ENCODE measurements around the gene SULT1A2. TPM values are rescaled to one million over a fixed set of nuclear protein-coding genes. Genes with fewer than 3 reads are reported as not detected.

The SULT1A2 gene
- total and polyA plus RNA-seq, 8 donors = 0.18 to 2.4 (median 1.00) TPM; not detected in 2

- Histone ChIP-seq H3K36me3 (peaks cover 45 to 77% (median 73%) of the 10 kb centered on the region in 4 donors), H3K4me3 (no peak overlapping the region), H3K4me1 (no peaks in the 10 kb centered on the region), H3K27ac (no peak overlapping the region), H3K27me3 (no peaks in the 10 kb centered on the region), H3K9me3 (no peaks in the 10 kb centered on the region)
- intact Hi-C loops (cut with DNase I; ENCODE audit: low total_unique reads) = no loop called here
- TF ChIP-seq POLR2AphosphoS5 (IDR thresholded peaks at IDR 0.05) (no peak), CTCF (IDR thresholded peaks at IDR 0.05) (no peak), EP300 (IDR thresholded peaks at IDR 0.05) (no peak), POLR2A (IDR thresholded peaks at IDR 0.05) (no peak)
- DNase-seq = no peak
- 90 to 96% (median 93%) methylated on average over 12 to 22 of the region's 22 CpGs for WGBS, 5 donors
Measured at GRCh38 chr16:28590384-28591340, 6.2 kb downstream of the SULT1A2 start.

- H3K27ac ChIP-seq = no peak overlapping the region
- TF ChIP-seq POLR2A (IDR thresholded peaks at IDR 0.05) = no peak
- TF ChIP-seq EP300 (IDR thresholded peaks at IDR 0.05) = no peak
- TF ChIP-seq CTCF (IDR thresholded peaks at IDR 0.05) = no peak
- TF ChIP-seq POLR2AphosphoS5 (IDR thresholded peaks at IDR 0.05) = no peak
- H3K4me1 ChIP-seq = no peaks in the 10 kb centered on the region
- peaks cover 52 to 84% (median 81%) of the 10 kb centered on the region in 4 donors for H3K36me3 ChIP-seq
- H3K4me3 ChIP-seq = no peak overlapping the region
- H3K9me3 ChIP-seq = no peaks in the 10 kb centered on the region
- no peaks in the 10 kb centered on the region for H3K27me3 ChIP-seq
- WGBS, 5 donors = 94 to 97% (median 97%) methylated on average over 9 to 13 of the region's 13 CpGs
- intact Hi-C loops (cut with DNase I; ENCODE audit: low total_unique reads) = no loop called here
- no peak for DNase-seq
Measured at GRCh38 chr16:28589930-28590329, 6.9 kb downstream of the SULT1A2 start.

- intact Hi-C loops (cut with DNase I; ENCODE audit: low total_unique reads) = no loop called here
- DNase-seq = no peak
- Histone ChIP-seq H3K27me3 (no peaks in the 10 kb centered on the region), H3K9me3 (no peaks in the 10 kb centered on the region), H3K27ac (no peak overlapping the region), H3K36me3 (peaks cover 58 to 93% (median 89%) of the 10 kb centered on the region in 4 donors), H3K4me3 (no peak overlapping the region), H3K4me1 (no peaks in the 10 kb centered on the region)
- WGBS, 5 donors = 93 to 97% (median 95%) methylated on average over 7 to 8 of the region's 8 CpGs
- no peak for TF ChIP-seq EP300 (IDR thresholded peaks at IDR 0.05)
- no peak for TF ChIP-seq CTCF (IDR thresholded peaks at IDR 0.05)
Measured at GRCh38 chr16:28589069-28589468, 7.8 kb downstream of the SULT1A2 start.

DNA sequence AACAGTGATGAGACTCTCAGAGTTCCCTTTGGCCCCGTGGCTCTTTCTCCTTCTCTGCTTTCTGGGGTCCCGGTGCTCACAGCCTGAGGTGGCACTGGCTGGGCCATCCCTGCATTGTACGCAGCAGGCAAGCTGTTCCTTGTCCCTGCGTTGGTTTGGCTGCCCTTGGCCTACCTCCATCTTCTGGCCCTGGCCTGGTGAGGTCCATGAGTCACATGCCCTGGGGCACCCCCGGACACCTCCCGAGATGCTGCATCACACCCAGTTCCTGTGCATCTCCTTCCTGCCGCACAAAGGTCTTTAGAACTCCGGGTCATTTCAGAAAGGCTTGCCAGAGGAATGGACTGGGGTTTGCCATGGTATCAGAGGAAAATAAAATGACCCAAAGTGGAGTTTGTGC lies 9.5 kb downstream of the SULT1A2 start:
- no peak for TF ChIP-seq EP300 (IDR thresholded peaks at IDR 0.05)
- TF ChIP-seq POLR2A (IDR thresholded peaks at IDR 0.05) = no peak
- TF ChIP-seq CTCF (IDR thresholded peaks at IDR 0.05) = no peak
- TF ChIP-seq POLR2AphosphoS5 (IDR thresholded peaks at IDR 0.05) = no peak
- WGBS, 5 donors = 85 to 91% (median 90%) methylated on average over 8 of the region's 8 CpGs
- H3K27ac ChIP-seq = no peak overlapping the region
- H3K36me3 ChIP-seq = peaks cover 62 to 100% (median 100%) of the 10 kb centered on the region in 4 donors
- H3K4me3 ChIP-seq = no peak overlapping the region
- no peaks in the 10 kb centered on the region for H3K4me1 ChIP-seq
- H3K27me3 ChIP-seq = no peaks in the 10 kb centered on the region
- DNase-seq = no peak
- intact Hi-C loops (cut with DNase I; ENCODE audit: low total_unique reads) = no loop called here
- H3K9me3 ChIP-seq = no peaks in the 10 kb centered on the region
